GM23248 (cell line): ENCODE data around the gene NPIPB2. TPM values are rescaled to one million over a fixed set of nuclear protein-coding genes. Genes with fewer than 3 reads are reported as not detected.
A peak's percentile ranks its signal among the peaks of the same experiment; 100 is the strongest.

Source experiments
- DNase-seq: peaks from one replicate; pipeline ENCODE4 v3.0.0-alpha.2; 2015
- H2AFZ ChIP-seq: fragments of 200-600 bp; sonication (generic); 2 replicates; pipeline ENCODE4 v1.6.1; 2016; ENCODE audit warnings: antibody characterized with exemption
- H3F3A ChIP-seq: fragments of 200-600 bp; sonication (generic); 2 replicates; pipeline ENCODE4 v1.6.1; 2016; ENCODE audit warnings: mild to moderate bottlenecking, antibody characterized with exemption, mixed run types; ENCODE audit not compliant: insufficient read depth
- H3K27ac ChIP-seq: fragments of 200-600 bp; sonication (generic); 2 replicates; pipeline ENCODE4 v1.5.1; 2016; ENCODE audit warnings: mild to moderate bottlenecking
- H3K27me3 ChIP-seq: fragments of 200-600 bp; sonication (generic); replicated peaks from 2 replicates; pipeline ENCODE4 v1.6.1; 2016; ENCODE audit warnings: mild to moderate bottlenecking; ENCODE audit not compliant: insufficient read depth
- H3K36me3 ChIP-seq: fragments of 200-600 bp; sonication (generic); 2 replicates; pipeline ENCODE4 v1.6.1; 2016; ENCODE audit warnings: low read depth, mild to moderate bottlenecking
- H3K4me1 ChIP-seq: fragments of 200-600 bp; sonication (generic); 2 replicates; pipeline ENCODE4 v1.6.1; 2016; ENCODE audit warnings: mild to moderate bottlenecking; ENCODE audit not compliant: insufficient read depth
- H3K4me2 ChIP-seq: fragments of 200-600 bp; sonication (generic); one replicate; pipeline ENCODE4 v1.6.1; 2016; ENCODE audit warnings: mild to moderate bottlenecking; ENCODE audit not compliant: unreplicated experiment
- H3K4me3 ChIP-seq: fragments of 200-600 bp; sonication (generic); 2 replicates; pipeline ENCODE4 v1.5.1; 2016; ENCODE audit warnings: mild to moderate bottlenecking
- H3K79me2 ChIP-seq: fragments of 200-600 bp; sonication (generic); 2 replicates; pipeline ENCODE4 v1.6.1; 2016; ENCODE audit warnings: mild to moderate bottlenecking; ENCODE audit not compliant: insufficient read depth
- H3K9ac ChIP-seq: fragments of 200-600 bp; sonication (generic); 2 replicates; pipeline ENCODE4 v1.6.1; 2016; ENCODE audit warnings: mild to moderate bottlenecking
- H3K9me2 ChIP-seq: fragments of 200-600 bp; sonication (generic); 2 replicates; pipeline ENCODE4 v1.6.1; 2016; ENCODE audit warnings: mixed run types, mild to moderate bottlenecking, moderate library complexity; ENCODE audit not compliant: insufficient read depth
- H3K9me3 ChIP-seq: fragments of 200-600 bp; sonication (generic); one replicate; pipeline ENCODE4 v1.6.1; 2017; ENCODE audit warnings: low read depth
- H4K20me1 ChIP-seq: fragments of 200-600 bp; sonication (generic); 2 replicates; pipeline ENCODE4 v1.6.0; 2016; ENCODE audit not compliant: insufficient read depth
- EZH2 ChIP-seq: fragments of 200-600 bp; sonication (generic); IDR thresholded peaks from 2 replicates; pipeline ENCODE4 v1.6.1; 2018; ENCODE audit warnings: antibody characterized with exemption, mild to moderate bottlenecking; ENCODE audit not compliant: insufficient read depth, poor library complexity, severe bottlenecking
- EZH2phosphoT487 ChIP-seq: fragments of 200-600 bp; sonication (generic); IDR thresholded peaks from 2 replicates; pipeline ENCODE4 v1.6.1; 2018; ENCODE audit warnings: antibody characterized with exemption, moderate library complexity, mild to moderate bottlenecking, low read depth; ENCODE audit not compliant: insufficient read depth
- WGBS, 2 experiments: methylation state at CpG; one replicate each; pipeline ENCODE4 v1.1.6; 2015 to 2017; ENCODE audit warnings: low lambda C conversion rate in 2 of 2, low coverage in 1 of 2; ENCODE audit errors: missing lambda C conversion rate in 2 of 2; 5-methylcytosine and 5-hydroxymethylcytosine counted together
- in situ Hi-C: fragments of 300-500 bp; cut with MboI; formaldehyde crosslinking; loops from 2 replicates; pipeline ENCODE4 v1.15.0; 2020
- polyA plus RNA-seq: library from polyadenylated mRNA; unstranded; fragments of >200 nt; fragmentation: Nextera tagmentation; extraction: Ambion mirVana; gene quantifications from 2 replicates; pipeline ENCODE4 v1.2.1, GENCODE V29; 2016
- total RNA-seq: library from RNA; depleted of rRNA; stranded (reverse); fragments of >200 nt; shearing (Covaris generic); gene quantifications from 2 replicates; pipeline ENCODE4 v1.2.3, GENCODE V29; 2014

The NPIPB2 gene
- total and polyA plus RNA-seq, 2 experiments from 2014 or later = 0.65 to 2.0 TPM

- Histone ChIP-seq H3K36me3 (peaks cover 7% of the 10 kb centered on the region; the same call in 1 of the 2 replicates), H3K27me3 (no peaks in the 10 kb centered on the region), H2AFZ (no peak overlapping the region), H4K20me1 (peaks cover 36% of the 10 kb centered on the region; the same call in 1 of the 2 replicates), H3K9ac (peak overlapping the region; percentile 92), H3K4me1 (peaks cover 48% of the 10 kb centered on the region), H3K79me2 (peaks cover 64% of the 10 kb centered on the region), H3K4me3 (peak overlapping the region; percentile 76), H3K4me2 (peak overlapping the region; percentile 98), H3F3A (peaks cover 48% of the 10 kb centered on the region), H3K27ac (peak overlapping the region; percentile 84), H3K9me3 (no peaks in the 10 kb centered on the region), H3K9me2 (no peaks in the 10 kb centered on the region)
- in situ Hi-C loops = no loop called here
- DNase-seq = peak; percentile 72
- no peak for TF ChIP-seq EZH2
- TF ChIP-seq EZH2phosphoT487 = no peak
- WGBS, 2 experiments = 64 to 69% methylated on average over 12 of the region's 12 CpGs
Observed at GRCh38 chr16:11913425-11914079, 28.3 kb downstream of the NPIPB2 start.

- Histone ChIP-seq H3K4me3 (peak overlapping the region; percentile 3), H2AFZ (no peak overlapping the region), H3K9ac (0 out of 2 replicates have a peak overlapping the region, but pooled peaks have one; percentile 8), H3K9me2 (no peaks in the 10 kb centered on the region), H3K9me3 (no peaks in the 10 kb centered on the region), H3K4me1 (peaks cover 40% of the 10 kb centered on the region), H4K20me1 (peaks cover 53% of the 10 kb centered on the region; the same call in 1 of the 2 replicates), H3K27ac (peak overlapping the region; percentile 17), H3K36me3 (peaks cover 7% of the 10 kb centered on the region; the same call in 1 of the 2 replicates), H3K79me2 (peaks cover 100% of the 10 kb centered on the region), H3K27me3 (no peaks in the 10 kb centered on the region), H3K4me2 (peak overlapping the region; percentile 38), H3F3A (peaks cover 39% of the 10 kb centered on the region)
- DNase-seq = peak; percentile 57
- in situ Hi-C loops = no loop called here
- WGBS, 2 experiments = 65 to 68% methylated on average over 18 of the region's 18 CpGs
- TF ChIP-seq EZH2 (no peak), EZH2phosphoT487 (no peak)
Observed at GRCh38 chr16:11909653-11910545, 31.9 kb downstream of the NPIPB2 start.

GRCh38 chr16:11907160-11907970 is 34.5 kb downstream of the NPIPB2 start:
- WGBS, 2 experiments = 96 to 98% methylated on average over 8 of the region's 8 CpGs
- Histone ChIP-seq H3K36me3 (no peaks in the 10 kb centered on the region), H4K20me1 (peaks cover 44% of the 10 kb centered on the region; the same call in 1 of the 2 replicates)

GRCh38 chr16:11903906-11904305 is 37.9 kb downstream of the NPIPB2 start:
- H3K4me1 ChIP-seq = peaks cover 5% of the 10 kb centered on the region; the same call in 1 of the 2 replicates
- no peak overlapping the region for H3K4me2 ChIP-seq
- H3F3A ChIP-seq = peaks cover 1% of the 10 kb centered on the region
- peaks cover 100% of the 10 kb centered on the region for H3K79me2 ChIP-seq
- no peaks in the 10 kb centered on the region for H3K9me2 ChIP-seq
- no peak for DNase-seq
- H3K27ac ChIP-seq = no peak overlapping the region
- no peaks in the 10 kb centered on the region for H3K27me3 ChIP-seq
- H3K4me3 ChIP-seq = no peak overlapping the region
- no peak overlapping the region for H2AFZ ChIP-seq
- H3K9me3 ChIP-seq = no peaks in the 10 kb centered on the region
- WGBS, 2 experiments = 98% methylated on average over 6 of the region's 6 CpGs
- in situ Hi-C loops = no loop called here
- H4K20me1 ChIP-seq = peaks cover 25% of the 10 kb centered on the region; the same call in 1 of the 2 replicates
- no peaks in the 10 kb centered on the region for H3K36me3 ChIP-seq
- H3K9ac ChIP-seq = no peak overlapping the region
- TF ChIP-seq EZH2phosphoT487 (no peak), EZH2 (no peak)

More at GRCh38 chr16:11907160-11907970, 34.5 kb downstream of the NPIPB2 start:
- Histone ChIP-seq H3K9me3 (no peaks in the 10 kb centered on the region), H3K27me3 (no peaks in the 10 kb centered on the region), H3K79me2 (peaks cover 100% of the 10 kb centered on the region), H3K4me1 (peaks cover 24% of the 10 kb centered on the region), H3K27ac (no peak overlapping the region), H3F3A (peaks cover 20% of the 10 kb centered on the region), H3K4me2 (no peak overlapping the region), H2AFZ (no peak overlapping the region), H3K9ac (no peak overlapping the region), H3K4me3 (no peak overlapping the region), H3K9me2 (no peaks in the 10 kb centered on the region)
- no peak for DNase-seq
- TF ChIP-seq EZH2phosphoT487 = no peak
- TF ChIP-seq EZH2 = no peak
- in situ Hi-C loops = no loop called here
